Stimulated activated CD8-positive, alpha-beta memory T cell treated with anti-CD3 and anti-CD28 coated beads, Interleukin-12 subunit alpha, Interleukin-12 subunit beta, amount 100 ng/mL, for 1 hour (primary cell): ENCODE data around the gene MSI2.

Experiments used
- DNase-seq: peaks from one replicate; pipeline ENCODE4 v3.0.0-alpha.2; 2020; ENCODE audit warnings: low read depth

Gene MSI2

DNA sequence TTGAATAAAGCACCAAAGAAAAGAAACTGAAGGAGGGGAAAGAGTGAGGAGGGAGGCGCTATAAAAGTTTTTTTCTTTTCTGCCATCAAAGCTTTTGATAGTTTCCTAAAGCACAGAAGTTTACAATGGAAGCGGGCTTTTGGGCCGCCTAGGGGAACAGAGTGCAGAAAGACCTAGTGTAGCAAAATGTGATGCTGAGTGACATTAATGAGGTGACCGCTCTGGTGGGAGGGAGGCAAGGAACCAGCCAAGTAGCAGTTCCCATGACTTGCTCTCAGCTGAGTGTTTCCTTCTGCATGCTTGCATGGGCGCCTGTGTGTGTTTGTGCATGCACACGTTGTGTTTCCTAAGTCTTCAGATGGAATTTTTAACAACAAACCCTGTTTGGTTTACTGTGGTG is 15.5 kb downstream of the MSI2 start:
- no peak for DNase-seq

DNA sequence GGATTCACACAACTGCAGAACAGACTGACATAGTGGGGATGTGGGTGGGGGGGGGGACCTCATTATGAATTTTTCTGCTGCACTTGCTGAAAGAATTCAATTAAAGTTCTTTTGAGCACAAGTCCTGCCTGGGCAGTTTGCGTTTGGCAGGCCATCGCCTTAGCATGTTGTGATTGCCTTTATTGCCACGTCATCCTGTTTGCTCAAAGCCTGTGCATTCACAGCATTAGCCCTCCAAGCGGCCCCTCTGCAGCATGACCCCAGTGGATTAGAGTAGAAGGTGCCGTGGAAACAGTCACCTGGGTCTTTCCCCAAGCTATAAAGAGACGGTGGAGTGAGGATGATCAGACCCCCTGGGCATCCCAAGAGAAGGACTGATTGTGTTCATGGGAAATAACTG is 17.2 kb downstream of the MSI2 start:
- DNase-seq = no peak

DNA sequence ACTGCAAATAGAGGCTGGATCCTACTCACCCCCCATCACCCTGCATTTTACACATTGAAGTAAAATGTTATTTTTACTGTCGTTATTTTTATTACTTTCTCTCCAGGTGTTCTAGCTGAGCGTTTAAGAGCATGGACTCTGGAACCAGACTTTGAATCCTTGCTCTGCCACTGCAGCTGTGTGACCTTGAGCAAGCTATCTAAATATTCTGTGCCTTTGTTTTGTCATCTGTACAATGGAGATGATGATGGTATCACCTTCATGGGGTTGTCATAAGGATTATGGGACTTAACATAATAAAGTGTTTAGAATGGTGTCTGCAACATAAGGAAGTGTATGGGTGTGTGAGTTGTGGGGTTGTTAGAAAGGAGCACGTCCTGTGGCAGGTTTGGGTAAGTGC is 17.8 kb downstream of the MSI2 start:
- no peak for DNase-seq

DNA sequence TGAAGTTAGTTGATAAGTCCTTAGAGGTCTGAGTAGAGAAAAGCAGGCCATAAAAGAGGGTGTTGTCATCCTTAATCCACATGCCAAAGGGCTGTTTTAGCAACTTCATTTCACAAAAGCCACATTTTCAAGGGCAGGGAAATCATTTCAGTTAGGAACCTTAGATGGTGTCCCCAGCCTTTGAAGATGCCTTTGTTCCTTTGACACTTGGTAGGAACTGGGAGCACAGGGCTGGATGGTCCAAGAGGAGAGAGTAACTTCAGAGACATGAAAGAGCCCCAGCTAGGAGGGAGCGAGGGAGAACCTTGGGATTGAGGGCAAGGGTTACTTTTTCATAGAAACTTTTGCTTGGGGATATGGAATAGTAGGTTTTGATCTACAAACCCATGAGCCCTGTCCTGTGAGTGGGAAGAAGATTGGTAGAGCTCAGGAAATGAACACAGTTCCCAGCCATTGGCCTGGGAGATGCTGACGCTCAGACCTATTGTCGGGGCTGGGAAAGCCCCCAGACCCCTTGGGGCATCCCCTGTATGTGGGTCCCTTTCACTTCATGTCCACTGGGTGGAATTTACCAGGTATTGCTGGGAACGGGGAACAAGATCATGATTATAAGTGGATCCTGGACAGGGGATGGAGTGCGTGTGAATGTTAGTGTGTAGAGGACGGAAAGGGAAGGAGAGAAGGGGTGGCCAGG is 18.9 kb downstream of the MSI2 start:
- no peak for DNase-seq

DNA sequence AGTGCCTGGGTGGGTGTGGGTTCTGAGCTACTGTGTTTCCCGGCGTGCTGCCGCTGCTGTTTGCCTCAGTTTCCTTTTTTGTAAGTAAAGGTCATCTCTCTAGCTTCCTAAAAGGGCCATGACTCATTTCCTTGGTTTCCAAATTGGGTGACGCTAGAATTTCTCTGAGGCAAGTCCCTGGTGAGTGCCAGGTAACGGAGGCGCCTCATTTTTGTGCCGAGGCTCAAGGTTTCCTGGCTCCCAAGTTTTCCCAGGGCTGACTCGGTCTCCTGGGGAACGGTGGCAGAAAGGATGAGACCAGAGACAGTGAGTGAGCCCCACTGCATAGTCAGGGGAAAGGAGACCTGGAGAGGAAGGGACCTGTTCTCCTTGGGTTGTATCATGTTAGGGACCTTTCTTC is 20.3 kb downstream of the MSI2 start:
- DNase-seq = no peak

DNA sequence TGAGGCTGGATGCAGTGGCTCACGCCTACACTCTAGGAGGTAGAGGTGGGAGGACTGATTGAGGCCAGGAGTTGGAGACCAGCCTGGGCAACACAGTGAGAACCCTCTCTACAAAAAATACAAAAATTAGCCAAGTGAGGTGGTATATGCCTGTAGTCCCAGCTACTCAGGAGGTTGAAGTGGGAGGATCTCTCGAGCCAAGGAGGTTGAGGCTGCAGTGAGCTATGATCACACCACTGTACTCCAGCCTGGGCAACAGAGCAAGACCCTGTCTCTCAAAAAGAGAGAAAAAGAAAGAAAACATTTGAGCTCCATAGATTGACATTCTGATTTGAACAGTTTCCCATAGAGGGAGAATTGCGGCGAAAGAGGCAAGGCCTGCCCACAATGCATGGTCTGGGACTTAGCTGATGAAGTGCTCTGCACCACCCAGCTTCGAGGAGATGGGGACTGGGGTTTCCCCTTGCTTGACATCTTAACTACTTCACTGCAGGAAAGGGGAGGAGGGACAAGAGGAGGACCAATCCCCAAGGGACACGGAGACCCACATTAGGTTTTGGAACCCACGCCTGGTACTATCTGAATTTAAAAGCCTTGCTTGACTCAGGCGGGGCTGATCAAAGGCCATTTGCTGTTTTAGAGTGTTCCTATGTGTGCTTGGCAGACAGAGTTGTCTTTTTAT is 21.7 kb downstream of the MSI2 start:
- no peak for DNase-seq

DNA sequence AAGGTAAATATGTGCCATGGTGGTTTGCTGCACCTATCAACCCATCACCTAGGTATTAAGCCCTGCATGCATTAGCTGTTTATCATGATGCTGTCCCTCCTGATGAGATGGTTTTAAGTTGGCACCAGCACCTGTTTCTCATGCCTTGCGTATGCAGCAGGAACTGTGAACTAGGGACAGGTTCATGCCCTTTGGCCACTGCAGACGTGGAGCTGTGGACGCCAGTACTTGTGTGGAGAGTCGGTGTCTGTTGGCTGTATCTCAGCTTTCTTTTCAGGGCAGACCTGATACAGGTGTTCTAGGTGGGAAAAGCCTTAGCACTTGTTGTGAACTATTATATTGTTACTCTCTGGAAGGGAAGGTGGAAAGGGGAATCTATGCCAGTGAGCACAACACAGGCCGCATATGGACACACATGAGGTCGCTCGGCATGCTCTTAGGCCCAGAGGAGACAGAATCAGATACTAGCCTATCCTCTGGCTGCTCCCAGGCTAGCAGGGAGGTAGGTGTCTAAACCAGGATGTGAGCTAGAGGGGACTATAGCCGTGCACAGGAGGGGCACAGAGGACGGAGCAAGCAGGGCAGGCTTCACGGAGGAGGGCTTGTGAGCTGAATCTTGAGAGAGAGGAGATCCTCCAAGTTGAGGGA is 22.5 kb downstream of the MSI2 start:
- no peak for DNase-seq

DNA sequence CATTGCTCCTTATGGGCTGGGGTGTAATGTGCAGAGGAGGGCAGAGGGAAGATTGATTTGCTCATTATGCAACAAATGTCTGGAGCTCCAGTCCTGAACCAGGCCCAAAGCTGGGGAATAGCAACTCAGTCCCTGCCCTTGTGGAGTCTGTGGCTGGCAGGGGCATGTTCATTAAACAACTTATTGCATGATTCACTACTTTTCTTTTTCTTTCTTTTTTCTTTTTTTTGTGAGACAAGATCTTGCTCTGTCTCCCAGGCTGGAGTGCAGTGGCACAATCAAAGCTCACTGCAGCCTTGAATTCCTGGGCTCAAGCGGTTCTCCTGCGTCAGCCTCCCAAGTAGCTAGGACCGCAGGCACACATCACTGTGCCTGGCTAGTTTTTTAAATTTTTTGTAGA is 23.1 kb downstream of the MSI2 start:
- DNase-seq = no peak

DNA sequence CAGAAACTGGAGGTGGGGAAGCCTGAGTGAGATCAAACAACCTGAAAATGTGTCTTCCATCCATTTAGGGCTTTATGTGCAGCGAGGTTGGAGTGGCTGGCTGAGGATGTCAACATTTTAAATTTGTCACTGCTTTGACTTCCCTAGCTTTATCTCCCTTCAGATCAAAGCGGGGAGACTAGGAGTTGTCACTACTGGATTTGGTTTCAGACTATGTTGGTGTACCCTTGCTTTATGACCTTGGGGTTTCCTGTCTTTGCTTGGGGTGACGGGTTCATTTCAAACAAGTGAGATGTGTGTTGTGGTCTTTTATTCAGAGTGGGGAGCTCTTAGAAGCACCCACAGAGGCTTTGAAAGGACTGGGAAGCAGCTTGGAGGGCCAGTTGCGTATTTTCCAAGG is 25.6 kb downstream of the MSI2 start:
- DNase-seq = no peak

DNA sequence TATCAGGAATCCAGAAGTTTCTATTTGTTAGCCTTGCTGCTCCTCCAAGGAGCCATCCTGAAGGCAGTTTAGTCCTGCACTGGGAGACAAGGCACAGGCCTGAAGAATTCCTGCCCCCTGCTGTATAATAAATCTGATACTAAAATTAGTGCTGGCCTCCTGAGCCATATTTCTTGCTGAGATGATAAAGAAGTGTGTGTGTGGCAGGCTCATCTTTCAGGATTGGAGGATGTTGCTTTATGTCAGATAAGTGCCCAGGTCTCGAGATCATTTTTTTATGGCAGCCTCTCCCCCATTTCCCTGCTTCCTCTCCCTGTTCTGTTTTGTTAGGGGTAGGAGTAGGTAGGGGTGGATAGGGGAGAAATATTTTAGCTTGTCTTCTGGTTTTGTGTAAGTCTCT is 26.0 kb downstream of the MSI2 start:
- no peak for DNase-seq

DNA sequence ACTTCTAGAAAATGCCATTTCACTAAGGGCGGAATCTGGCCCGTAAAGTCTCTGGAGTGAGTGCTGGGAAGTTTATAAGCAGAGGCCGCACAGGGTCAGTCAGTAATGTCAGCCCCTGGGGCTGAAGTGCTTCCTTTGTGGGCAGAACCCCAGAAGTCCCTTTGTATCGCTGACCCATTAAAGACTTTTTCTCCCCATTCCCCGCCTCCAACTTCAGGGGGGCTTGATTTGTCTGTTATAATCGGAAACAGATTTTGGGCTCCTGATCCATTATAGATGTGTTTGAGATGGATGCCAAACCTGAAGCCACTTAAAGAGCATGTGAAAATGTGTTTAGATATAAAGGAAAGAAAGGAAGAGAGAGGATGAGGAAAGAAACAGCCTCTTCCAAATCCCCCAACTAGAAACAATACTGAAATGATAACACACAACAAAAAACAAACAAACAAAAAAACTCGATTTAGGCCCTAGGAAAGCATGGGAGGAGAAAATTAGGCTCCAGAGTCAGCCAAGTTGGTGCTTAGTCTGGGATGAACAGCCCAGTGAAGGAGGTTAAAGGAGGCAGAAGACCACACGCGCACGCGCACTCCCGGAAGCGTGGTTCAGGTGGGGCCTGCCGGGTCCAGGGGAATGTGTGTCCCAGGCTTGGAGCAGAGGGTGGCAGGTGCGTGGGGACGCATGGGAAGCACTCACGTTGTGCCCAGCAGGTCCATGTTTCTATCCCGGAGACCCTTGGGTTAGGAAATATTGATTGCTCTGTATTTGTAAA is 27.1 kb downstream of the MSI2 start:
- DNase-seq = no peak

DNA sequence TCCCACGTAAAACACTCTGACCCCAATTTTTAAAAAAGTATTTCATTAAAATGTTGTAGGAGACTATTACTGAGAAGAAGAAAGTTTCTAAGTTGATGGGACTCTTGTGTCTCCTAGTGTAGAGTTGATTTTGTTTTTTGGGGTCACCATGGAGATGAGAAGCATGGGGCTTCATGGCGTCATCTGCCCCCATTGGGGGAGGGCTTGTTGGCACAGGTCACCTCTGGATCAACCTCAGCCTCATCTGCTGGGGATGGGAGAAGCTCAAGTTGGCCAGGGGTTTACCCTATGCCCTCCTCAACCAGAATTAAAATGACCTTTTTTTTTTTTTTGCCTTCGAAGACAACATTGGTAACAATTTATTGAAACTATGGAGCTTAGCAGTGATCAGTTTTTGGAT is 28.3 kb downstream of the MSI2 start:
- no peak for DNase-seq

DNA sequence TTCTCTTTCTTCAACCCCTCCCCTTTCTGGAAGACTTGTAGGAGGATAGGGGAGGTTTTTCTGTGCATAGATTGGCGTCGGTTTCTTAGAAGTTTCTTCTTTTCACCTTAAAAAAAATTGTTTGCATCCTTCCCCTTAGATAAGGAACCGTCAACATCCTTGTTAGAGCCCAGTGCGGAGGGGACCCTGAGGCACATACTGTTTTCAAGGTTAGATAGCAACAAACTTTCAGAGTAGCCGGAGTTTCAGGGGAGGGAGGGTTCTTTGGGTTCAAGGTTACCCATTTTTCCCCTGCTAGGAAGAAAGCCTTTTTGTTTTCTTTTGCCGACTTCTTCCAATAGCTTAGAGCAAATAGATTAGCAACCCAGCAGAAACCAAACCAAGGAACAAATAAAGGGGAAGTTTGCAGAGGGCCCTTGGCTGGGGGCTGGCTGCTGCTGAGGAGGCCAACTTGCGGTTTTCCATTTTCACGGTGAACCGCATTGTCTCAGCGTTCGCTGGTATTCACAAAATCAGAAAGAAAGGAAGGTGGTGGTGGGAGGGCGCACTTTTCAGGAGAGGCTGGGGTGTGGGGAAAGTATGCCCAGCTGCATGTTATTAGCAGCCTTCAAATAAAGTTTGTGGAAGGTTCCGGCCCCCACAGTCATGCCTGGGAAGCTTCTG is 28.8 kb downstream of the MSI2 start:
- DNase-seq = peak; percentile 14

DNA sequence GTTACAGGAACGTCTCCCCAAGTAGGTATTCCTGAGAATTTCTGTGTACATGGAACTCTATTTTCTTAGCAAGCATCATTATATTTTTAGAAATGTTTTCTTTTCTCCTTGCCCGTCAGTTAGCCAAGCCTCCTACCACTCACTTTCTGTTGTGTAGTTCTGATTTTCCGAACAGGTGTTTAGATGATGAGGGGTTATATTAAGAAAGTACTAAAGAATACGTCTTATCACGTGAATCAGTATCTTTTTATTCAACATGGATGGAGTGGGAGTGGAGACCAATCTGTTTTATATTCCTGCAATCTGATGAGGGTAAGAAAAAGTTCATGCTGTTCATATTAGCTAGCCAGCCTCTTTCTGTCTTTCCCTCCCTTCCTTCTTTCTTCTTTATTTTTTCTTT is 29.4 kb downstream of the MSI2 start:
- DNase-seq = no peak

DNA sequence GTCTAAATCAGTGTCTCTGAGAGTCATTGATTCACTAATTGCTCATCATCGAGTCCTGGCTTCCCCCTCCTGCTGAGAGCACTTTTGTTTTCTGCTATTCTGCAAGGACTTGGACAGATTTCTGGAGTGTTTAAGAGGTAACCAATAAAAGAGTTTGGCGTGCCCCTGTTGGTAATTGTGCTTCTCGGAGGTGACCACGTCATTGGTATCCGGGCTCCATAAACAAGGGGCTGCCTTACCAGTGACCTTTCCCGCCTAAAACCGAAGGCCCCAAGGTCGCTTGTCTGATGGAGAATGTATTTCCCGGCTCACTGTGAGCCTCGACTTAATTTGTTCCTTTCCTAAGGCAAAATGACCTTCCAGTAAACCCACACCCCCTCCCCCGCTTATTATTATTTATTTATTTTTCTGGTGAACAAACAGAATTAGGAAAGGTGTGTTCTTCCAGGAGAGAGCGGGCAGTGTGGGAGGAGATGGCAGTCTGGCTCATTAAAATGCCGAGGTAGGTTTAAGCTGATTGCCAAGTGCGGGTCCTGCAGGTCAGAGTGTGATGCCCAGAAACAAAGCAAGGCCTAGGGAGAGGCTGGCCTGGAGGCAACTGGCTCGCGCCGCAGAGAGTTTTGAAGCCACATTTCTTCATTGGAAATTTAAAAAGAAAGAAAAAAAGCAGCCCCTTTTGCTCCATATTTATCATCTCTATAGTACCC is 30.2 kb downstream of the MSI2 start:
- no peak for DNase-seq

DNA sequence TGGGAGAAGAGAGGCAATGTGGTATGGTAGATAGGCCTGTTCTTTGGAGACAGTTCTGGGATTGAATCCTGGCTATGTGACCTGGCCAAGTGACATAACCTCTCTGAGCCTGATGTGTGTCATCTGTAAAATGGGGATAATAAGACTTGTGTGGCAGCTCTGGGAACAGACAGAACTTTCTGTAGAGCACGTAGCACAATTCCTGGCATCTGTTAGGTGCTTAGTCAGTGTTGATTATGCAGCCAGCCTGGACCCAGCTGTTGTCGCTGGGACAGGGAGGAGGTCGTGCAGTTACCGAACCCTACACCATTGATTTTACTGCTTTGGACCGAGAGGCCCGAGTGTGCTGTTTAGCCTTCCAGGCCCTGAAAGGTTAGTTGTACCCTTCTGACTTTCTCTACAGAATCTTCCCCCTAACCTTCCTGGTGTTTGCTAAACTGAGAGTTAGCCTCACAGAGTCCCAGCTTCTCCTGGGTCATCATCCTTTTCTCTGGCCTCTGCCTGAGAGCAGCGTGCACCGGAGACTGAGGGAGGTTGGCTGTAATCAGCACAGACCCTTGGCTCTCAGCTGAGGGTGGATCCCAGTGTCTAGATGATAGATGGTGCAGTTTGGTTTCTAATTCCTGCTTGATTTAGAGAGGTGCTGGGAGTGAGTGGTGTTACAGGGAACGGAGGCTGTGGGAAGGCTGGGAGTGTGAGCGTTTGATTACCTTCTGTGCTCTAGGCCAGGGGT is 31.9 kb downstream of the MSI2 start:
- no peak for DNase-seq

DNA sequence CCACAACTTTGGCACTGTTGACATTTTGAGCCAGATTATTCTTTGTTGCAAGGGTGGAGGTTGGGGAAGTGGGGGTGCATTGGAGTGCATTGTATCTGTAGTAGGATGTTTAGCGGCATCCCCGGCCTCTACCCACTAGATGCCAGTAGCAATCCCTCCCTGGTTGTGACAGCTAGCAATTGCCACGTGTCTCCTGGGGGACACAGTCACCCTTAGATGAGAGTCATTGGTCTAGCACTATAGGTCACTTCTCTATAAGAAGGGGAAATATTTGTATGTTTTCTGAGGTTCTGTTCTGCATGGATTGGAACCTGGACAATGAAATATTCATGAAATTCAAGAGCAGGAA is 32.4 kb downstream of the MSI2 start:
- no peak for DNase-seq

DNA sequence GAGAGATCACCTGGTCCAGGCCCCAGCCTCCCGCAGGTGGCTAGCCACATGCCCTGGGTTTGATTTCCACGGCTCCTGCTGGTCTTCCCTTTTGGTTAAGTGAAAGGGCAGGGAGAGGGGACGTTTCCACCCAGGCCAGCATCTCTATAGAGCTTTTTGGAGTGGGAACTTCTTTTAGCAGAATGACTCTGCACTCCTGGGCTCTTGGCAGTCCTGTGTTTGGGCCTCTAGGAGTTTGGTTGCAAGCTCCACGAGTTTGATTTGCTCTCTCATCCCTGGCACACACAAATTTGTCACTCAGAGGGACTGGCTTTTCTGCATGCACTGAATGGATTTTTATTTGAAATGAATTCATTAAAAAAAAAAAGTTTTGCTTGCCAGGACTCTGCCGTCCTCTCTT is 32.8 kb downstream of the MSI2 start:
- DNase-seq = no peak

DNA sequence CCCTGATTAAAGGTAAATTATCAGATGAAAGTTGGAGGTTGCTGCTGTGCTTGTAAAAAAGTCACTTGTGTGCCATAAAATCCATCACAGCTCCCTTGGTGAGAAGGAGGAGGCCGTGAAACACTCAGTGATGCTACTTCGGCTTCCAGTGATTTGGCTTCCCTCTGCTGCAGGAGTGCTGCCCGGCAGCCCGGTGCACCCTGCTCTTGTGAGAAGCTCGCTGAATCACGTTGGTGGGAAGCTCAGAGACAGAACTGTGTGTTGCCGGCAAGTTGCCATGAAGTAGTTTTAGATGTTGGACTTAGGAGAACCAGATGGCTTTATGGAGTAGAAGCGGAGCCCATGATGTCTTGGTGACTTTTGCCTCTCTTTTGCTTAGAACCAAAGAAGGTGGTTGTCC is 33.3 kb downstream of the MSI2 start:
- no peak for DNase-seq

DNA sequence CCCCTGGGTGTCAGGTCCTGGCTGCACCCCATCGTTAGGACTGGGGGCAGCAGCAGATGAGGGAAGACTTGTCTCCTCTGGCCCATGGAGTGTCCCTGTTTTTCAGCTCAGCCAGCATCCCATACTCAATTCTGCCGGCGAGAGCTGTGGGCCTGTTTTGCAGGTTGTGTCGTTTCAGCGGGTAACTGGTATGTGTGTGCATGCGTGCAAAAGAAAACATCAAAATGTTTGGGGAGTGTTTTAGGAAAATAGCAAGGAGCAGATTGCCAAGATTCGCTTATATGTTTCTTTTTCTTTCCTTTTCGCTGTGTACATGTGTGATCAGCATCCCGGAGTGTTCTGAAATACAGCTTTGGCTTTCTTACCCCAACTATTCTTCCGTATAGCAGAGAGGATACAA is 34.7 kb downstream of the MSI2 start:
- DNase-seq = no peak

DNA sequence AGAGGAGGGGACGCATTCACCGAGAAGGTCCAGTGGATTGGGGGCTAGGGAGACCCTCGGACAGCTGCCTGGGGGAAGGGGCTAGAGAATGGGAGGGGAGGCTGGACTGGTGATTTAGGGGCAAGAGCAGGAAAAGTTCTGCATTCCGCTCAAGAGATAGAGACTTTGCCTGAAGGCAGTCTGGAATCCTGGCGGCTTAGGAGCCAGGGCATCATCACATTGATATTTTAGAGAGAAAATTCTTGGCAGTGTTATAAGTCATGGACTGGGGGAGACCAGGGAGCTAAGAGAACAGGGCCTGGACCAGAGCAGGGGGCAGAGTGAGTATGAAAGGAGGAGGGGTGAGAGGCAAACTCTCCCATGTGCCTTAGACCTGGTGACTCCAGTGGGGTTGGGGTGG is 35.8 kb downstream of the MSI2 start:
- DNase-seq = no peak
